Panc1 (cell line): Measurements from ENCODE around the gene KIF4B. TPM values are rescaled to one million over a fixed set of nuclear protein-coding genes. Genes with fewer than 3 reads are reported as not detected.
A peak's percentile ranks its signal among the peaks of the same experiment; 100 is the strongest.
"Not testable (repeated sequence)": the region's sequence is repeated elsewhere in the genome, so short reads cannot be mapped to it uniquely, and the experiment has no call there.

Experiments
- ATAC-seq: fragments of 200-7000 bp; cut with Tn5 transposase; 2 replicates; pipeline ENCODE4 v1.9.1; 2020; ENCODE audit warnings: mild to moderate bottlenecking, moderate library complexity
- BruUV-seq: library from RNA; stranded (reverse); fragments of 400-500 nt; replicated peaks from 2 replicates; lab custom pipeline; 2021; lab: Mats Ljungman, UMichigan
- CTCF ChIA-PET: fragments of 300-600 bp; sonication (Branson Sonifier 250); formaldehyde crosslinking; loops from one replicate; lab custom pipeline; 2022; ENCODE audit warnings: antibody characterized with exemption; lab: Charles Lee
- POLR2A ChIA-PET: fragments of 300-600 bp; sonication (Branson Sonifier 250); formaldehyde crosslinking; loops from one replicate; lab custom pipeline; 2022; ENCODE audit warnings: antibody characterized with exemption; lab: Charles Lee
- DNase-seq: peaks from one replicate; pipeline ENCODE4 v3.0.0-alpha.2; 2010; ENCODE audit warnings: low read depth, low spot score
- H3K27ac ChIP-seq: 2 replicates; pipeline ENCODE4 v1.5.1; 2011; ENCODE audit warnings: mild to moderate bottlenecking, low read length, inconsistent platforms
- H3K27me3 ChIP-seq: fragments of 200-500 bp; sonication (Bioruptor generic); 2 replicates; pipeline ENCODE4 v1.6.0; 2014; ENCODE audit warnings: low read length, inconsistent platforms; ENCODE audit not compliant: control insufficient read depth, insufficient read depth
- H3K36me3 ChIP-seq: fragments of 200-500 bp; sonication (Bioruptor generic); 2 replicates; pipeline ENCODE4 v1.5.1; 2014; ENCODE audit warnings: inconsistent platforms, mild to moderate bottlenecking, low read length, moderate library complexity; ENCODE audit not compliant: control insufficient read depth, insufficient read depth
- H3K4me1 ChIP-seq: 2 replicates; pipeline ENCODE4 v1.5.1; 2011; ENCODE audit warnings: inconsistent platforms, mild to moderate bottlenecking, low read length, moderate library complexity; ENCODE audit not compliant: control insufficient read depth, insufficient read depth
- H3K4me3 ChIP-seq, 2 experiments: 2 replicates each; pipeline ENCODE4 v1.5.1; 2011 to 2012; ENCODE audit warnings: low read depth in 2 of 2, low read length in 2 of 2, mild to moderate bottlenecking in 2 of 2, inconsistent platforms in 1 of 2, moderate library complexity in 1 of 2
- H3K9me3 ChIP-seq: fragments of 200-500 bp; sonication (Bioruptor generic); 2 replicates; pipeline ENCODE4 v1.5.1; 2014; ENCODE audit warnings: low read depth, mild to moderate bottlenecking, inconsistent platforms, low read length, moderate library complexity; ENCODE audit not compliant: control insufficient read depth, insufficient read depth
- POLR2AphosphoS5 ChIP-seq: IDR thresholded peaks from 2 replicates; pipeline ENCODE4 v1.6.1; 2012; ENCODE audit warnings: mild to moderate bottlenecking, low read depth, low read length, moderate library complexity
- REST ChIP-seq, 2 experiments: IDR thresholded peaks; 2 replicates each; pipeline ENCODE4 v1.6.1; 2011 to 2012; ENCODE audit warnings: low read depth in 2 of 2, control low read depth in 1 of 2, low read length in 1 of 2, mild to moderate bottlenecking in 1 of 2, moderate library complexity in 1 of 2; ENCODE audit not compliant: insufficient read depth in 1 of 2
- SIN3A ChIP-seq: IDR thresholded peaks from 2 replicates; pipeline ENCODE4 v1.6.1; 2012; ENCODE audit warnings: low read depth, mild to moderate bottlenecking, low read length, moderate library complexity, borderline replicate concordance; ENCODE audit not compliant: insufficient read depth
- TCF7L2 ChIP-seq: IDR thresholded peaks from 2 replicates; pipeline ENCODE4 v1.6.1; 2011; ENCODE audit warnings: mild to moderate bottlenecking, low read depth, low read length, inconsistent platforms
- in situ Hi-C: cut with HindIII; loops from 2 replicates; pipeline ENCODE4 v1.10.0; 2016; ENCODE audit warnings: low sequenced_read_pairs, low pct_unique_long_range_greater_than_20kb
- intact Hi-C: fragments of 100-400 bp; cut with micrococcal nuclease; formaldehyde crosslinking; loops from one replicate; pipeline ENCODE4 v1.10.0; 2022; ENCODE audit not compliant: unreplicated experiment
- total RNA-seq: library from RNA; stranded (reverse); gene quantifications from one replicate; pipeline ENCODE4 v1.2.1, GENCODE V29; 2021; ENCODE audit not compliant: unreplicated experiment
- TF ChIP-seq, protein P1 (sequence below): fragments of 450-650 bp; IDR thresholded peaks from 2 replicates; pipeline ENCODE4 v1.5.1; 2017; ENCODE audit warnings: mild to moderate bottlenecking

The KIF4B gene
- total RNA-seq, 1 experiment from 2014 or later: 0.10 TPM

DNA sequence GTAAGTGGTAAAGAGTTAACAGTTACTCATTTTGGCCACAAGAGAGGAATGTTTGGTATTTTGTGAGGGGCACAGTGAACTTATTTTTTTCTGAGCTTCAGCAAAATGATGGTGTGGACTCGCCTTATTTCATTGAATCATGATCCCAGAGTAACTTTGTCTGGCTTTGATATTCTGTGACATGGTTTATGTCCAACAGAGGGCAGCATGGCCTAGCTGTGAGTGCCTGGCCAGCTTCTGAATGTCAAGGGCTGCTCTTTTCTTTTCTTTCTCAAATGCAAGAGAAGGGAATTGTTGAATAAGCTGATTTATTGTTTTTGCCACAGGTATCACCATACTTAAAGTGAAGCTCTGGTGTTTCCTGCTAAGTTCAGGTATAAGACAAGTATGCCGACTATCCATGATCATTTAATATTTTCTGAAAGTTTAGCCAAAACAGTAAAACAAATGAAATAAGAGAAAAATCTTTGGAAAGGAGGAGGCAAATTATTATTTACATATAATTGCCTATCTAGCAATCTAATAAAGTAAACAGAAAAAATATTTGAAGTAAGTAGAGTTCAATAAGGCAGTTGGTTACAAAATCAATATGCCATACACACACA lies 41.0 kb upstream of the KIF4B start:
- Histone ChIP-seq H3K27me3 (no peaks in the 10 kb centered on the region), H3K4me1 (no peaks in the 10 kb centered on the region), H3K27ac (no peak overlapping the region), H3K9me3 (no peaks in the 10 kb centered on the region), H3K4me3 (no peak overlapping the region), H3K36me3 (no peaks in the 10 kb centered on the region; the same call in 1 of the 2 replicates)
- in situ Hi-C loops: no loop called here
- ChIA-PET CTCF (interaction anchor here (0.9 to 1.5 kb wide), 4 partner anchors 16 to 438 kb away, joined by 5 to 9 read pairs (median 6); no protein-coding TSS in a partner anchor), POLR2A (no interaction called here)
- intact Hi-C loops: no loop called here
- ATAC-seq: peak; percentile 79; the same call in 1 of the 2 replicates
- no TSS peak for BruUV-seq
- no peak for TF ChIP-seq REST (IDR thresholded peaks at IDR 0.05; ENCODE audit: insufficient read depth in 1 of 2, low read depth in 2 of 2, low read length in 1 of 2)
- TF ChIP-seq, protein P1, sequence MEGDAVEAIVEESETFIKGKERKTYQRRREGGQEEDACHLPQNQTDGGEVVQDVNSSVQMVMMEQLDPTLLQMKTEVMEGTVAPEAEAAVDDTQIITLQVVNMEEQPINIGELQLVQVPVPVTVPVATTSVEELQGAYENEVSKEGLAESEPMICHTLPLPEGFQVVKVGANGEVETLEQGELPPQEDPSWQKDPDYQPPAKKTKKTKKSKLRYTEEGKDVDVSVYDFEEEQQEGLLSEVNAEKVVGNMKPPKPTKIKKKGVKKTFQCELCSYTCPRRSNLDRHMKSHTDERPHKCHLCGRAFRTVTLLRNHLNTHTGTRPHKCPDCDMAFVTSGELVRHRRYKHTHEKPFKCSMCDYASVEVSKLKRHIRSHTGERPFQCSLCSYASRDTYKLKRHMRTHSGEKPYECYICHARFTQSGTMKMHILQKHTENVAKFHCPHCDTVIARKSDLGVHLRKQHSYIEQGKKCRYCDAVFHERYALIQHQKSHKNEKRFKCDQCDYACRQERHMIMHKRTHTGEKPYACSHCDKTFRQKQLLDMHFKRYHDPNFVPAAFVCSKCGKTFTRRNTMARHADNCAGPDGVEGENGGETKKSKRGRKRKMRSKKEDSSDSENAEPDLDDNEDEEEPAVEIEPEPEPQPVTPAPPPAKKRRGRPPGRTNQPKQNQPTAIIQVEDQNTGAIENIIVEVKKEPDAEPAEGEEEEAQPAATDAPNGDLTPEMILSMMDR: peak; percentile 79
- DNase-seq: peak; percentile 15

GRCh38 chr5:154976082-154976481 lies 37.5 kb upstream of the KIF4B start:
- H3K4me3 ChIP-seq, H3K27me3 ChIP-seq, ATAC-seq, BruUV-seq, H3K4me1 ChIP-seq, H3K9me3 ChIP-seq, H3K27ac ChIP-seq, intact Hi-C loops, CTCF ChIA-PET, DNase-seq, POLR2A ChIA-PET, H3K36me3 ChIP-seq, in situ Hi-C loops: not testable (repeated sequence)

- DNase-seq (no peak), ATAC-seq (no peak)
- in situ Hi-C loops: no loop called here
- no TSS peak for BruUV-seq
- no peaks in the 10 kb centered on the region for H3K27me3 ChIP-seq
- TF ChIP-seq SIN3A (no peak), TCF7L2 (no peak), REST (IDR thresholded peaks at IDR 0.05; ENCODE audit: insufficient read depth in 1 of 2, low read depth in 2 of 2, low read length in 1 of 2) (no peak), POLR2AphosphoS5 (no peak)
- TF ChIP-seq, protein P1: no peak
- ChIA-PET POLR2A (no interaction called here), CTCF (no interaction called here)
- H3K4me1 ChIP-seq: no peaks in the 10 kb centered on the region
- H3K4me3 ChIP-seq: no peak overlapping the region
- H3K36me3 ChIP-seq: no peaks in the 10 kb centered on the region
- H3K9me3 ChIP-seq: no peaks in the 10 kb centered on the region
- intact Hi-C loops: no loop called here
- no peak overlapping the region for H3K27ac ChIP-seq
Observed at GRCh38 chr5:154977409-154977808, 36.1 kb upstream of the KIF4B start.
